ENCODE results near the gene CDK2.

GRCh38 chr12:55957106-55957859 is 9.3 kb upstream of the CDK2 start:
- no peak for TF ChIP-seq CTCF (conservative IDR thresholded peaks at IDR 0.05 in 1 of 2, IDR thresholded peaks at IDR 0.05 in 1 of 2; ENCODE audit: extremely low read depth in 1 of 2, insufficient read depth in 1 of 2, low read depth in 1 of 2, low read length in 2 of 2)
- TF ChIP-seq EZH2 (IDR thresholded peaks at IDR 0.05; ENCODE audit: borderline replicate concordance, low read length), result no peak
